GM18870 (cell line): ENCODE data around the gene RRAGD.
A peak's percentile ranks its signal among the peaks of the same experiment; 100 is the strongest.

Source experiments
- ATAC-seq: cut with Tn5 transposase; IDR thresholded peaks from one replicate; pipeline ENCODE4 v1.9.1; 2021; ENCODE audit warnings: moderate library complexity; ENCODE audit not compliant: unreplicated experiment

The RRAGD gene

GRCh38 chr6:89379281-89379680, 32.8 kb downstream of the RRAGD start:
- ATAC-seq = no peak

GRCh38 chr6:89378628-89379027, 33.4 kb downstream of the RRAGD start:
- no peak for ATAC-seq

- peak; percentile 77 for ATAC-seq
These were observed 36.4 kb downstream of the RRAGD start for GRCh38 chr6:89375427-89376267.

GRCh38 chr6:89372506-89372901, 39.6 kb downstream of the RRAGD start:
- ATAC-seq = peak; percentile 40

GRCh38 chr6:89371849-89372505, 40.1 kb downstream of the RRAGD start:
- peak; percentile 56 for ATAC-seq

GRCh38 chr6:89368999-89369398, 43.1 kb downstream of the RRAGD start:
- ATAC-seq = no peak

- no peak for ATAC-seq
These were observed 44.0 kb downstream of the RRAGD start for GRCh38 chr6:89368107-89368506.

- no peak for ATAC-seq
These were observed 47.5 kb downstream of the RRAGD start for GRCh38 chr6:89364586-89364985.

GRCh38 chr6:89361171-89361570, 50.9 kb downstream of the RRAGD start:
- no peak for ATAC-seq

- peak; percentile 58 for ATAC-seq
These were observed 51.6 kb downstream of the RRAGD start for GRCh38 chr6:89360415-89360999.

- ATAC-seq = no peak
These were observed 52.5 kb downstream of the RRAGD start for GRCh38 chr6:89359561-89359960.

GRCh38 chr6:89357390-89357789, 54.7 kb downstream of the RRAGD start:
- ATAC-seq = peak; percentile 63

GRCh38 chr6:89356642-89357170, 55.4 kb downstream of the RRAGD start:
- ATAC-seq = no peak

GRCh38 chr6:89355511-89356194, 56.4 kb downstream of the RRAGD start:
- no peak for ATAC-seq

- no peak for ATAC-seq
These were observed 58.2 kb downstream of the RRAGD start for GRCh38 chr6:89353702-89354392.

- ATAC-seq = no peak
These were observed 58.9 kb downstream of the RRAGD start for GRCh38 chr6:89353118-89353556.

- ATAC-seq = no peak
These were observed 59.6 kb downstream of the RRAGD start, which contains the start of gene UBE2J1 for GRCh38 chr6:89352278-89353117. TSS of gene UBE2J1 (minus strand) at chr6:89352722. CDS start at chr6:89352569, 153 bp downstream.

- ATAC-seq = no peak
These were observed 60.3 kb downstream of the RRAGD start for GRCh38 chr6:89351671-89352277.
